Esophagus squamous epithelium (tissue), 4 donors: ENCODE data around the gene LUC7L.

ENCODE experiments used
- CTCF ChIP-seq, 6 experiments: fragments of 450-650 bp in 4 of 6; fragments of 200-600 bp in 2 of 6; sonication (generic) in 2 of 6; IDR thresholded peaks; one replicate each; pipeline ENCODE4 v1.5.1; 2016 to 2019; ENCODE audit warnings: antibody characterized with exemption in 6 of 6, mild to moderate bottlenecking in 4 of 6, moderate library complexity in 4 of 6
- POLR2A ChIP-seq, 4 donors: fragments of 450-650 bp; IDR thresholded peaks; one replicate each; pipeline ENCODE4 v1.6.1; 2017; ENCODE audit warnings: antibody characterized with exemption in 4 of 4, mild to moderate bottlenecking in 4 of 4, moderate library complexity in 3 of 4

GRCh38 chr16:268141-269053 is 39.1 kb upstream of the LUC7L start:
- TF ChIP-seq CTCF (IDR thresholded peaks at IDR 0.05) (no peak), POLR2A (IDR thresholded peaks at IDR 0.05) (no peak)
